Activated CD4-positive, alpha-beta T cell treated with anti-CD3 and anti-CD28 coated beads for 48 hours (primary cell): ENCODE results near the gene MYH7B.

Source experiments
- DNase-seq: peaks from one replicate; pipeline ENCODE4 v3.0.0-alpha.2; 2020

Gene MYH7B

DNA sequence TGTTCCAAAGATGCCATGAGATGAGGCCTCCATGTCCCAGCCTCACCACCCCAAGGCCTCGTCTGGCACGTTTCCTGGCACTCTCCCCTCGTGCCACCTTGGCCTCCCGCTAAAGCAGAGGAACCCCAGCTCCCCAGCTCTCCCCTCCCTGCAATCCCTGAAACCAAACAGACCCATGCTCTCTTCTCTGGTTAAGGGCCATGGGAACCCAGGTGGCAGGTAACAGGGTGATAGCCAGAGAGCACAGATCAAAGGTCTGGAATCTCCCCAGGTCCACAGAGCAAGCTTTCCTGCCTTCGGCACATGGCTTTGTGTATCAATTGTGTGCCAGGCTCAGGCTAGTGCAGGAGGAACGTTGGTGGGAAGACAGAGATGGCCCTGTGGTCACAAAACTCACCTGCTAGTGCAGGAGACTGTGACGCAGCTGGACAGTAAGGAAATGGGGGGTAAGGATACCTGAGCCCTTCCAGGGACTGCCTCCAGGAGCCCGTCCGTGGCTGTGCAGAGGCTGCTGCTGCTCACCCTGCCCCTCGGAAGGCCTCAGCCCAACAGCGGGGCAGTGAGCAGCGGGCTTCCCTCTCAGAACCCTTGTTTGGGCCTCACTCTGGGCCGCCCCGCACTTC, 39.0 kb downstream of the MYH7B start:
- DNase-seq, result no peak

- no peak for DNase-seq
These were observed 39.5 kb downstream of the MYH7B start for GRCh38 chr20:34995192-34995591.

- DNase-seq, result no peak
These were observed 40.0 kb downstream of the MYH7B start for GRCh38 chr20:34995696-34996095.

GRCh38 chr20:34996243-34997028, 40.8 kb downstream of the MYH7B start:
- DNase-seq, result no peak

DNA sequence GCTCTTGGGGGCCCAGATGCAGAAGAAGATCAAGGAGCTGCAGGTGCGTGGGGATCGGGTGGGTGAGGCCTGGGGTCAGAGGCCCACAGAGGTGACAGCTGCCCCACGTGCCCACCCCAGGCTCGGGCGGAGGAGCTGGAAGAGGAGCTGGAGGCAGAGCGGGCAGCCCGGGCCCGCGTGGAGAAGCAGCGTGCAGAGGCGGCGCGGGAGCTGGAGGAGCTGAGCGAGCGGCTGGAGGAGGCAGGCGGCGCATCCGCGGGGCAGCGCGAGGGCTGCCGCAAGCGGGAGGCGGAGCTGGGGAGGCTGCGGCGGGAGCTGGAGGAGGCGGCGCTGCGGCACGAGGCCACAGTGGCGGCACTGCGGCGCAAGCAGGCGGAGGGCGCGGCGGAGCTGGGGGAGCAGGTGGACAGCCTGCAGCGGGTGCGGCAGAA, 41.5 kb downstream of the MYH7B start:
- no peak for DNase-seq

GRCh38 chr20:34997774-34998173, 42.1 kb downstream of the MYH7B start:
- no peak for DNase-seq

GRCh38 chr20:34998331-34998950, 42.8 kb downstream of the MYH7B start:
- DNase-seq, result no peak

DNA sequence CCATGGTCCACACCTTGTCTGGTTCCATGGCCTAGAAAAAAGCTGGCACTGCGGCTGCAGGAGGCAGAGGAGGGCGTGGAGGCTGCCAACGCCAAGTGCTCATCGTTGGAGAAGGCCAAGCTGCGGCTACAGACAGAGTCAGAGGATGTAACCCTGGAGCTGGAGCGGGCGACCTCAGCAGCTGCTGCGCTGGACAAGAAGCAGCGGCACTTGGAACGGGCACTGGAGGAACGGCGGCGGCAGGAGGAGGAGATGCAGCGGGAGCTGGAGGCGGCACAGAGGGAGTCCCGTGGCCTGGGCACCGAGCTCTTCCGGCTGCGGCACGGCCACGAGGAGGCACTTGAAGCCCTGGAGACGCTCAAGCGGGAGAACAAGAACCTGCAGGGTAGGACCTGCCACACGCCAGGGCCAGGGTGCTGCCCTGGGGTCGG, 43.4 kb downstream of the MYH7B start:
- no peak for DNase-seq

DNA sequence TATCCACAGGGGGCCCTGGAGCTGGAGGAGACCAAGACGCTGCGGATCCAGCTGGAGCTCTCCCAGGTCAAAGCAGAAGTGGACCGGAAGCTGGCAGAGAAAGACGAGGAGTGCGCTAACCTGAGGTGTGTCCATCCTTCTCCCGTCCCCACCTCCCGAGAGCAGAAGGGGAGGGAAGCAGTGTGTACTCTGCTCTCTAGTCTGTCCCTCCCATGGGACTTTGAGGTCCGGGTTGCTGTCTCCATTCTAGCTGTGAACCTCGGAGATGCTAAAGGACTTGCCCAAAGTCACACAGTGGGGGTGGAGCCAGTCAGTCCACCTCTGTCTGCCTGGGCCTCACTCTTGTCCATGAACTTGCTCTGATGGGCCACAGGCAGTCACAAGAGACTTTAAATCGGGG, 44.1 kb downstream of the MYH7B start:
- no peak for DNase-seq

DNA sequence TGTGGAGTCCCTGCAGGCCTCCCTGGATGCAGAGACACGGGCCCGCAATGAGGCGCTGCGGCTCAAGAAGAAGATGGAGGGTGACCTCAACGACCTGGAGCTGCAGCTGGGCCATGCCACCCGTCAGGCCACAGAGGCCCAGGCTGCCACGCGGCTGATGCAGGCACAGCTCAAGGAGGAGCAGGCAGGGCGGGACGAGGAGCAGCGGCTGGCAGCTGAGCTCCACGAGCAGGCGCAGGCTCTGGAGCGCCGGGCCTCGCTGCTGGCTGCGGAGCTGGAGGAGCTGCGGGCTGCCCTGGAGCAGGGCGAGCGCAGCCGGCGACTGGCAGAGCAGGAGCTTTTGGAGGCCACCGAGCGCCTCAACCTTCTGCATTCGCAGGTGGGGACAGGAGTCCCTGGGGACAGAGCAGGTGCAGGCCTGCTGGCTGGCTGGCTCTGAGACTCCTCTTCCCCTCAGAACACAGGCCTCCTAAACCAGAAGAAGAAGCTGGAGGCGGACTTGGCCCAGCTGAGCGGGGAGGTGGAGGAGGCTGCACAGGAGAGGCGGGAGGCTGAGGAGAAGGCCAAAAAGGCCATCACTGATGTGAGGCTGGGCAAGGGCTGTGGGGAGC, 44.7 kb downstream of the MYH7B start:
- no peak for DNase-seq

- no peak for DNase-seq
These were observed 45.4 kb downstream of the MYH7B start for GRCh38 chr20:35000922-35001595.

DNA sequence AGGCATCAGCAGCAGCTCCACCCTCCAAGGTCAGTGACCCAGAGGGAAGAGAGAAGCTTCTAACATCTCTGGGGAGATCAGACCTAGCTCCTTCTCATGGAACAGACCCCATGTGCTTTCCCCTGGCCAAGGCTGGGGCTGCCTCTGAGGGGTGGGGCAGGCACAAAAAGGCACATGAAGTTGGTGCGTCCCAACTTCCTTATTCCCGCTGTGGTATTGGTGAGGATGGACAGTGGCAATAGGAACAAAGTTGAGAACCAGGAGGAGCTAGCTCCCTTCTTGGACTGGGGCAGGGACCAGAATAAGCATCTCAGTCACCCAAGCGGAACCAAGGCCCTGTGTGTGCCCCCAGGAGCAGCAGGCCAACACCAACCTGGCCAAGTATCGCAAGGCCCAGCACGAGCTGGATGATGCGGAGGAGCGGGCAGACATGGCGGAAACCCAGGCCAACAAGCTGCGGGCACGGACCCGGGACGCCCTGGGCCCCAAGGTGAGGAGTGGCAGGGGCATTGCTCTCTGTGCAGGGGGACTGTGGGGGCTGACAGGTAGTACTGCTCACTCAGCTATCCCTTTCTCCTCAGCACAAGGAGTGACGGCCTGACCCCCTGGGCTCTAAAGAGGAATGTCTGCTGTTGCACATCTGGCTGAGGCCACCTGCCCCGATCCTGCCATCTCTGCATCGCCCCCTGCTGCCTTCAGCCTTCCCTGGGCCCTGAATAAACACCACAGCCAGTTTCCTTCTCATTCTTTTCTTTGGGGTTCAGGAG, 46.1 kb downstream of the MYH7B start:
- DNase-seq, result peak; percentile 15

DNA sequence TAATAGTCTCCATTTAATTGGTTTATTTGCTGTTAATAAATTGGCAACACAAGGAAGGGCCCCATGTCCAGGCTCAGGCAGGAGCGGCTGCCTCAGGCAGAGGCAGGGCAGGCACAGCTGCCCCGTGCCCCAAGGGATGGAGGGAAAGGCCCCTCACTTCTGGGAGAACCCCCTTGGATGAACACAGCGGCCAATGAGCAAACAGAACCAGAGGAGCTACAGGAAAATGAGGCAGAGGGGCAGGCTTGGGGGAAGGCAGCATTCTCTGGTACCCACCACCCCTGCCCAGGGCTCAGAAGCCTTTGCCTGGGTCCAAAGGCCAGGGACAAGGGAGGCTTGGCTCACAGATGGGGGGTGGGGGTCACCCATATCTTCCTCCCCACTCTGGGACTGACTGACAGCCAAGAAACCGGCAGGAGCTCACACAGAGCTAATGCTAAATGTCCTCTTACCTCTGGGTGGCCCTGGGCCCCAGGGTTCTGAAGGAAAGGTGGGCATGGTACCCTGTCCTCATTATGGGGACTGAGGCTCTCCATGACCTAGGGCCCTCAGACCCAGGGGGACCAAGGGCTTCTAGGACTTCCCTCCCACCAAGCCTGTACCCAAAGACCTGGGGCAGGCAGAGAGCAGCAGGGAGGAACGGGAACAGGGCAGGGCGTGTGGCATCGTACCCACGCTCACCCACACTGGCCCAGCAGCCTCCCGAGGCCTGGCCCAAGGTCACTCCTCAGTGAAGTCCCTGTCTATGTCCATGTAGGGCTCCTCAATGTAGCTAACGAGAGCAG, 47.0 kb downstream of the MYH7B start:
- DNase-seq, result no peak

GRCh38 chr20:35003211-35004031, 47.8 kb downstream of the MYH7B start:
- DNase-seq, result no peak

DNA sequence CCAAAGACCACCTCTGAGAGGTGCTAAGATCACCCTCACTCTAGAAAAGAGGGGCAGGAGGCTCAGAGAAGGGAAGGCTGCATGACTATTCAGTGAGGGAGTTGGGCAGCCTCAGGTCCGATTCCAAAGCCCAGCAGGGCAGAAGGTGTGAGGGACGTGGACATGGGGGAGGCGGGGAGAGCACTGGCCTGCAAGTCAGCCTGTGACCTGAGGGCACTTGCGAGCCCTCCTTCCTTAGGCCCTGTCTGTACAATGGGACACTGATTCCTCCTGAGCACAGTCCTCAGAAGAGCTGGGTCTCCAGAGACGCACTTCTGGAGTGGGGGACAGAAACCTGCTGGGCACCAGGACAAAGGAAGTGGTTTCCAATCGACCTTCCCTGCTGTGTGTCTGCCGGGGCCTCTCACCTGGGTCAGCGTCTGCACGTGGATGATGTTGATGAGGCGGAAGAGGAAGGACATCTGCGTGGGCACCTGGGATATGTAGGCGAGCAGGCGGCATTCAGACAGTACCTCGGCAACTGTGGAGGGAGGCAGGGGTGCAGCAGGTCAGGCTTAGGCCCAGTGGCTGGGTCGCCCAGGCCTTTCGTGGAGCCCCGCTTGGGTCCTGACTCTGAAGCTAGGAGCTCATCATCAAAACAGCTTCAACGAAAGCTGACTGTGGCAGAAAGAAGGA, 48.5 kb downstream of the MYH7B start:
- DNase-seq, result no peak

GRCh38 chr20:35004749-35005462, 49.2 kb downstream of the MYH7B start:
- no peak for DNase-seq
